GM12878 (cell line): ENCODE results near the gene GYS2. TPM values are rescaled to one million over a fixed set of nuclear protein-coding genes. Genes with fewer than 3 reads are reported as not detected.

Experiments used
- ATAC-seq: fragments of 200-7000 bp; cut with Tn5 transposase; 3 replicates; pipeline ENCODE4 v1.9.1; 2020; ENCODE audit warnings: mild to moderate bottlenecking, moderate library complexity
- BruUV-seq: library from RNA; stranded (reverse); fragments of 400-500 nt; replicated peaks from 2 replicates; lab custom pipeline; 2021; lab: Mats Ljungman, UMichigan
- CTCF ChIA-PET: fragments of 300-600 bp; sonication (Branson Sonifier 250); formaldehyde crosslinking; extraction: SDS; loops from one replicate; lab custom pipeline; 2021; ENCODE audit warnings: inconsistent platforms; lab: Yijun Ruan, JAX
- POLR2A ChIA-PET: fragments of 350-600 bp; formaldehyde crosslinking; extraction: SDS; loops from one replicate; lab custom pipeline; 2021; ENCODE audit warnings: inconsistent platforms; lab: Charles Lee
- RAD21 ChIA-PET: fragments of 300-600 bp; sonication (Branson Sonifier 250); formaldehyde crosslinking; loops from one replicate; lab custom pipeline; 2023; ENCODE audit warnings: antibody characterized with exemption; ENCODE audit not compliant: unreplicated experiment; lab: Charles Lee
- SMC1A ChIA-PET: fragments of 300-600 bp; sonication (Branson Sonifier 250); formaldehyde crosslinking; loops from one replicate; lab custom pipeline; 2023; ENCODE audit not compliant: unreplicated experiment, uncharacterized antibody; lab: Charles Lee
- DNase-seq: peaks from one replicate; pipeline ENCODE4 v3.0.0-alpha.2; 2011; ENCODE audit warnings: low read depth, low spot score
- FAIRE-seq: peaks from 3 replicates; lab custom pipeline; 2011; peaks lifted over from hg19 to GRCh38; lab: Jason Lieb, UNC
- H2AFZ ChIP-seq: 2 replicates; pipeline ENCODE4 v1.6.0; 2011; ENCODE audit warnings: low read depth, low read length, control low read depth; ENCODE audit not compliant: control insufficient read depth
- H3K27ac ChIP-seq: 2 replicates; pipeline ENCODE4 v1.5.1; 2011; ENCODE audit warnings: control low read depth; ENCODE audit not compliant: control insufficient read depth, insufficient read depth
- H3K27me3 ChIP-seq, 2 experiments: replicated peaks in 1 of 2; 2 replicates each; pipeline versions ENCODE4 v1.6.0 to v1.6.1; 2011; ENCODE audit warnings: low read length in 1 of 2; ENCODE audit not compliant: control insufficient read depth in 2 of 2, insufficient read depth in 2 of 2
- H3K36me3 ChIP-seq, 2 experiments: 2 replicates each; pipeline ENCODE4 v1.5.1; 2011; ENCODE audit warnings: low read length in 1 of 2; ENCODE audit not compliant: control insufficient read depth in 2 of 2, insufficient read depth in 2 of 2
- H3K4me1 ChIP-seq: 2 replicates; pipeline ENCODE4 v1.6.1; 2011; ENCODE audit warnings: mild to moderate bottlenecking, low read length, moderate library complexity, mixed read lengths; ENCODE audit not compliant: control insufficient read depth, insufficient read depth
- H3K4me2 ChIP-seq: 2 replicates; pipeline ENCODE4 v1.6.0; 2011; ENCODE audit warnings: control low read depth; ENCODE audit not compliant: control insufficient read depth, insufficient read depth
- H3K4me3 ChIP-seq: fragments of 200-600 bp; sonication (generic); 2 replicates; pipeline ENCODE4 v1.5.1; 2016
- H3K79me2 ChIP-seq: 2 replicates; pipeline ENCODE4 v1.6.0; 2011; ENCODE audit warnings: low read length; ENCODE audit not compliant: control insufficient read depth, insufficient read depth
- H3K9ac ChIP-seq: 2 replicates; pipeline ENCODE4 v1.8.0; 2011; ENCODE audit warnings: low read length, control low read depth, mixed read lengths; ENCODE audit not compliant: control insufficient read depth, insufficient read depth
- H3K9me3 ChIP-seq: replicated peaks from 3 replicates; pipeline ENCODE4 v1.5.1; 2011; ENCODE audit warnings: mild to moderate bottlenecking, low read length; ENCODE audit not compliant: control insufficient read depth, insufficient read depth
- H4K20me1 ChIP-seq: 2 replicates; pipeline ENCODE4 v1.6.0; 2011; ENCODE audit not compliant: control insufficient read depth, insufficient read depth
- ASH2L ChIP-seq: fragments of 300-600, 200-600 bp; sonication (generic); IDR thresholded peaks from 2 replicates; pipeline ENCODE4 v1.6.1; 2017; ENCODE audit warnings: low read depth, mild to moderate bottlenecking, borderline replicate concordance
- BACH1 ChIP-seq: fragments of 450-650 bp; IDR thresholded peaks from 2 replicates; pipeline ENCODE4 v1.6.1; 2017; ENCODE audit warnings: mild to moderate bottlenecking, borderline replicate concordance
- ESRRA ChIP-seq: IDR thresholded peaks from 2 replicates; pipeline ENCODE4 v1.6.1; 2012; ENCODE audit warnings: mild to moderate bottlenecking, low read length, improper control_type of control experiment
- PRDM15 ChIP-seq: fragments of 450-650 bp; formaldehyde crosslinking; IDR thresholded peaks from 2 replicates; pipeline ENCODE4 v1.4.0; 2020; ENCODE audit warnings: mild to moderate bottlenecking, moderate library complexity
- RAD51 ChIP-seq: fragments of 450-650 bp; IDR thresholded peaks from 2 replicates; pipeline ENCODE4 v1.6.1; 2016; ENCODE audit warnings: moderate library complexity, mild to moderate bottlenecking, inconsistent platforms
- SMAD1 ChIP-seq: fragments of 450-650 bp; IDR thresholded peaks from 2 replicates; pipeline ENCODE4 v1.6.1; 2018; ENCODE audit warnings: mild to moderate bottlenecking, low read depth; ENCODE audit not compliant: partially characterized antibody
- SRF ChIP-seq, 2 experiments: IDR thresholded peaks; 2 replicates each; pipeline ENCODE4 v1.6.1; 2011; ENCODE audit warnings: low read depth in 2 of 2, low read length in 2 of 2, mild to moderate bottlenecking in 1 of 2, moderate library complexity in 1 of 2
- TCF7 ChIP-seq: IDR thresholded peaks from 2 replicates; pipeline ENCODE4 v1.6.1; 2014; ENCODE audit warnings: antibody characterized with exemption, borderline replicate concordance
- WGBS: methylation state at CpG from one replicate; pipeline ENCODE4 v1.1.6; 2016; ENCODE audit warnings: low lambda C conversion rate; ENCODE audit not compliant: insufficient replicate concordance, insufficient coverage; ENCODE audit errors: missing lambda C conversion rate; 5-methylcytosine and 5-hydroxymethylcytosine counted together
- in situ Hi-C: fragments of 300-500 bp; cut with MboI; formaldehyde crosslinking; loops from 9 replicates; pipeline ENCODE4 v1.14.3; 2018; ENCODE audit warnings: mixed read lengths
- intact Hi-C: fragments of 100-400 bp; cut with micrococcal nuclease; formaldehyde crosslinking; loops from one replicate; pipeline ENCODE4 v1.14.2; 2022; ENCODE audit not compliant: unreplicated experiment
- polyA plus RNA-seq, 11 experiments: library from polyadenylated mRNA; depleted of rRNA in 4 of 11; unstranded in 6 of 11; stranded (reverse) in 5 of 11; fragments of >200 nt; fragmentation: Nextera tagmentation in 4 of 11; fragmentation: Illumina TruSeq in 1 of 11; extraction: Ambion mirVana in 4 of 11; extraction: Trizol in 1 of 11; gene quantifications; 1 replicate in 1 of 11; 2 replicates in 10 of 11; pipeline versions ENCODE4 v1.2.1 to v1.2.3, GENCODE V29; 2011 to 2016; ENCODE audit warnings: inconsistent platforms in 2 of 11, missing spikeins in 2 of 11, low read depth in 1 of 11
- total RNA-seq, 4 experiments: library from RNA; depleted of rRNA in 3 of 4; stranded (reverse); fragments of >200 nt in 3 of 4; fragmentation: Illumina TruSeq in 1 of 4; extraction: Trizol in 1 of 4; gene quantifications; 2 replicates each; pipeline versions ENCODE4 v1.2.1 to v1.2.3, GENCODE V29; 2013 to 2021
- TF ChIP-seq, protein P1 (sequence below): IDR thresholded peaks from 2 replicates; pipeline ENCODE4 v1.6.1; 2011; ENCODE audit warnings: low read depth, low read length, improper control_type of control experiment, borderline replicate concordance

GYS2 gene
- total and polyA plus RNA-seq, 10 of the 15 experiments (the other 5 are each of a cell fraction or from before 2014, with no cell fraction given) = not detected

DNA sequence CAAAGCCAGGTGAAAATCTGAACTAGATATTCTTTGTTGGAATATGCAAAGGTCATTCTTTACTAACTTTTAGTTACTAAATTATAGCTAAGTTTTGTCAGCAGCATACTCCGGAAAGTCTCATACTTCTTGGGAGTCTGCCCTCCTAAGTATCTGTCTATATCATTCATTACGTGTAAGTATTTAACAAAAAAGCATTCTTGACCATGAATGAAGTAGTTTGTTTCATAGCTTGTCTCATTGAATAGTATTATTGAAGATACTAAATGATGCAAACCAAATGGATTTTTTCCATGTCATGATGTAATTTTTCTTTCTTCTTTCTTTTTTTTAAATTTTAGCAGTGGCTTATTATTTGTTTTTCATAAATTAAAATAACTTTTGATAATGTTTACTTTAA lies 88.4 kb downstream of the GYS2 start (continued):
- TF ChIP-seq PRDM15 (CRISPR knock-in tag) (no peak), ESRRA (no peak), TCF7 (no peak)
- TF ChIP-seq, all 136 proteins: peak for 0

- peaks cover 0 to 11% of the 10 kb centered on the region in 2 experiments; a peak in 3 of 4 replicates for H3K36me3 ChIP-seq
- H3K9ac ChIP-seq = no peak overlapping the region
- H3K79me2 ChIP-seq = peaks cover 25% of the 10 kb centered on the region
- H4K20me1 ChIP-seq = no peaks in the 10 kb centered on the region
- ChIA-PET RAD21 (interaction anchor here (0.6 kb wide), 1 partner anchor 1522 kb away, joined by 5 read pairs; no protein-coding TSS in a partner anchor), SMC1A (interaction anchor here (1.0 to 2.1 kb wide), 3 partner anchors 72 to 142 kb away, joined by 3 to 6 read pairs (median 3); partner anchors contain the start of gene PYROXD1), CTCF (interaction anchor here (0.7 to 1.4 kb wide), 4 partner anchors 10 to 665 kb away, joined by 3 to 5 read pairs (median 3); no protein-coding TSS in a partner anchor), POLR2A (interaction anchor here (2.4 kb wide), 1 partner anchor 8 kb away, joined by 12 read pairs; the partner anchor contains the start of genes GOLT1B and RECQL)
- peak; percentile 90 for ATAC-seq
- peak overlapping the region; percentile 78 for H3K27ac ChIP-seq
- TF ChIP-seq, protein P1, sequence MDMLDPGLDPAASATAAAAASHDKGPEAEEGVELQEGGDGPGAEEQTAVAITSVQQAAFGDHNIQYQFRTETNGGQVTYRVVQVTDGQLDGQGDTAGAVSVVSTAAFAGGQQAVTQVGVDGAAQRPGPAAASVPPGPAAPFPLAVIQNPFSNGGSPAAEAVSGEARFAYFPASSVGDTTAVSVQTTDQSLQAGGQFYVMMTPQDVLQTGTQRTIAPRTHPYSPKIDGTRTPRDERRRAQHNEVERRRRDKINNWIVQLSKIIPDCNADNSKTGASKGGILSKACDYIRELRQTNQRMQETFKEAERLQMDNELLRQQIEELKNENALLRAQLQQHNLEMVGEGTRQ = peak; percentile 11; the same call in 1 of the 2 replicates
- TF ChIP-seq BACH1 (no peak), RAD51 (peak; percentile 77), ASH2L (peak; percentile 78; the same call in 1 of the 2 replicates), SMAD1 (no peak), SRF (IDR thresholded peaks at IDR 0.05; ENCODE audit: low read depth in 2 of 2, low read length in 2 of 2) (peak in 1 of 2 experiments; percentile 54; a peak in 1 of 4 replicates)
- peak overlapping the region; percentile 77 for H3K4me2 ChIP-seq
- H3K27me3 ChIP-seq = no peaks in the 10 kb centered on the region
- BruUV-seq = no TSS peak
- in situ Hi-C loops (no loop called here), intact Hi-C loops (no loop called here)
- peaks cover 4% of the 10 kb centered on the region; the same call in 1 of the 2 replicates for H3K4me1 ChIP-seq
- 0% methylated on average over 2 of the region's 2 CpGs for WGBS
- DNase-seq = peak; percentile 19
- H3K4me3 ChIP-seq = peak overlapping the region; percentile 40; the same call in 1 of the 2 replicates
- no peak for FAIRE-seq
- H3K9me3 ChIP-seq = no peaks in the 10 kb centered on the region
- peak overlapping the region; percentile 39 for H2AFZ ChIP-seq
Observed at GRCh38 chr12:21509768-21510167, 94.9 kb downstream of the GYS2 start.
